ENCODE results near the gene SLC26A8. TPM values are rescaled to one million over a fixed set of nuclear protein-coding genes. Genes with fewer than 3 reads are reported as not detected.

Gene SLC26A8
- total RNA-seq, 1 experiment from 2014 or later: not detected

DNA sequence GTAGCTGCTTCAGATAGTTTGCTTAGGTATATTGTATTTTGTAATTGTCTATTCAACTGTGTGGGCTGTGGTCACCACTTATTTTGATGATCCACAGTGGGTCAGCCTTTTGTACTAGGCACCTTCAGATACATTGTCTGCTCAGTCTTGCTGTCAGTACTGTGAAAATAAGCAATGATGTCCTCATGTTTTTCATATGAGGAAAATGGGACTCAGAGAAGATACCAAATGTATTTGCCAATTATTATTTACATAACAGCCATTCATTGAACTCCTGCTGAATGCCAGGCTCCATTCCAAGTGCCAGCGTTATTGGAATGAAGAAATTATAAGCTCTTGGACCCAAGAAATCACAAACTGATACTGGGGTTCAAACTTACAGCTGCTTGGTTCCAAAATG, 31.7 kb upstream of the SLC26A8 start:
- CTCF ChIA-PET: interaction anchor here (0.7 kb wide), 1 partner anchor 16 kb away, joined by 3 read pairs; no protein-coding TSS in a partner anchor
- Histone ChIP-seq H3K36me3 (ENCODE audit: control insufficient read depth, insufficient read depth, low read length) (peaks cover 10% of the 10 kb centered on the region), H3K9me3 (ENCODE audit: control insufficient read depth, insufficient read depth, low read depth, low read length) (no peaks in the 10 kb centered on the region), H3K27me3 (ENCODE audit: control insufficient read depth, insufficient read depth, low read length) (no peaks in the 10 kb centered on the region), H3K4me3 (ENCODE audit: low read depth in 2 of 2, low read length in 2 of 2) (no peak overlapping the region), H3K4me1 (ENCODE audit: control insufficient read depth, insufficient read depth, low read length) (no peaks in the 10 kb centered on the region), H3K27ac (ENCODE audit: low read length) (no peak overlapping the region)
- POLR2A ChIA-PET: no interaction called here
- in situ Hi-C loops (cut with HindIII; ENCODE audit: low pct_unique_long_range_greater_than_20kb, low sequenced_read_pairs): no loop called here
- intact Hi-C loops (cut with micrococcal nuclease; ENCODE audit: unreplicated experiment): no loop called here
- no peak for ATAC-seq
- no peak for DNase-seq (ENCODE audit: low read depth, low spot score)
- BruUV-seq (replicated peaks): no TSS peak
- TF ChIP-seq SIN3A (IDR thresholded peaks at IDR 0.05; ENCODE audit: borderline replicate concordance, insufficient read depth, low read depth, low read length): no peak
- TF ChIP-seq, protein P1, sequence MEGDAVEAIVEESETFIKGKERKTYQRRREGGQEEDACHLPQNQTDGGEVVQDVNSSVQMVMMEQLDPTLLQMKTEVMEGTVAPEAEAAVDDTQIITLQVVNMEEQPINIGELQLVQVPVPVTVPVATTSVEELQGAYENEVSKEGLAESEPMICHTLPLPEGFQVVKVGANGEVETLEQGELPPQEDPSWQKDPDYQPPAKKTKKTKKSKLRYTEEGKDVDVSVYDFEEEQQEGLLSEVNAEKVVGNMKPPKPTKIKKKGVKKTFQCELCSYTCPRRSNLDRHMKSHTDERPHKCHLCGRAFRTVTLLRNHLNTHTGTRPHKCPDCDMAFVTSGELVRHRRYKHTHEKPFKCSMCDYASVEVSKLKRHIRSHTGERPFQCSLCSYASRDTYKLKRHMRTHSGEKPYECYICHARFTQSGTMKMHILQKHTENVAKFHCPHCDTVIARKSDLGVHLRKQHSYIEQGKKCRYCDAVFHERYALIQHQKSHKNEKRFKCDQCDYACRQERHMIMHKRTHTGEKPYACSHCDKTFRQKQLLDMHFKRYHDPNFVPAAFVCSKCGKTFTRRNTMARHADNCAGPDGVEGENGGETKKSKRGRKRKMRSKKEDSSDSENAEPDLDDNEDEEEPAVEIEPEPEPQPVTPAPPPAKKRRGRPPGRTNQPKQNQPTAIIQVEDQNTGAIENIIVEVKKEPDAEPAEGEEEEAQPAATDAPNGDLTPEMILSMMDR (IDR thresholded peaks at IDR 0.05): no peak
- TF ChIP-seq POLR2AphosphoS5 (IDR thresholded peaks at IDR 0.05; ENCODE audit: low read depth, low read length): no peak
- TF ChIP-seq, protein P2, sequence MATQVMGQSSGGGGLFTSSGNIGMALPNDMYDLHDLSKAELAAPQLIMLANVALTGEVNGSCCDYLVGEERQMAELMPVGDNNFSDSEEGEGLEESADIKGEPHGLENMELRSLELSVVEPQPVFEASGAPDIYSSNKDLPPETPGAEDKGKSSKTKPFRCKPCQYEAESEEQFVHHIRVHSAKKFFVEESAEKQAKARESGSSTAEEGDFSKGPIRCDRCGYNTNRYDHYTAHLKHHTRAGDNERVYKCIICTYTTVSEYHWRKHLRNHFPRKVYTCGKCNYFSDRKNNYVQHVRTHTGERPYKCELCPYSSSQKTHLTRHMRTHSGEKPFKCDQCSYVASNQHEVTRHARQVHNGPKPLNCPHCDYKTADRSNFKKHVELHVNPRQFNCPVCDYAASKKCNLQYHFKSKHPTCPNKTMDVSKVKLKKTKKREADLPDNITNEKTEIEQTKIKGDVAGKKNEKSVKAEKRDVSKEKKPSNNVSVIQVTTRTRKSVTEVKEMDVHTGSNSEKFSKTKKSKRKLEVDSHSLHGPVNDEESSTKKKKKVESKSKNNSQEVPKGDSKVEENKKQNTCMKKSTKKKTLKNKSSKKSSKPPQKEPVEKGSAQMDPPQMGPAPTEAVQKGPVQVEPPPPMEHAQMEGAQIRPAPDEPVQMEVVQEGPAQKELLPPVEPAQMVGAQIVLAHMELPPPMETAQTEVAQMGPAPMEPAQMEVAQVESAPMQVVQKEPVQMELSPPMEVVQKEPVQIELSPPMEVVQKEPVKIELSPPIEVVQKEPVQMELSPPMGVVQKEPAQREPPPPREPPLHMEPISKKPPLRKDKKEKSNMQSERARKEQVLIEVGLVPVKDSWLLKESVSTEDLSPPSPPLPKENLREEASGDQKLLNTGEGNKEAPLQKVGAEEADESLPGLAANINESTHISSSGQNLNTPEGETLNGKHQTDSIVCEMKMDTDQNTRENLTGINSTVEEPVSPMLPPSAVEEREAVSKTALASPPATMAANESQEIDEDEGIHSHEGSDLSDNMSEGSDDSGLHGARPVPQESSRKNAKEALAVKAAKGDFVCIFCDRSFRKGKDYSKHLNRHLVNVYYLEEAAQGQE (IDR thresholded peaks at IDR 0.05; ENCODE audit: insufficient read depth in 1 of 2, low read depth in 2 of 2, low read length in 1 of 2): no peak
- TF ChIP-seq TCF7L2 (IDR thresholded peaks at IDR 0.05; ENCODE audit: low read depth, low read length): no peak

DNA sequence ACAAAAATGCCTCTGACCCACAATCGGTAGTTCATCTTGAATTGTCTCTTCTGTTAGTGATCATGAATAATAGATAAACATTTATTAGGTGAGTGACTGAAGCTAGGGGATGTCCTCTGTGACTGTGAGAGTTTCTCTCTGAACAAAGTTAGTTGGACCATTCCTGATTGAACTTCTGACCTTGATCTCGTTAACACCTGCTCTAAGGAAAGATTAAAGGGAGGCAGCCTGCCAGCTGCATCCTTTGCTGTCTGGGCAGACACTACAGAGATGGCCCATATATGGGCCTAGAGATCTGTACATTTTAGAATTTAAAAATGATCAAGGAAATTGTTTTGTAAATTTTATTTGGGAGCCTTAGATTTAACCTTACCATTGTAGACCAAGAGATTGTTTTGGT, 30.5 kb upstream of the SLC26A8 start:
- H3K36me3 ChIP-seq (ENCODE audit: control insufficient read depth, insufficient read depth, low read length): peaks cover 6% of the 10 kb centered on the region
- POLR2A ChIA-PET: no interaction called here
- in situ Hi-C loops (cut with HindIII; ENCODE audit: low pct_unique_long_range_greater_than_20kb, low sequenced_read_pairs): no loop called here
- CTCF ChIA-PET: no interaction called here
- H3K4me1 ChIP-seq (ENCODE audit: control insufficient read depth, insufficient read depth, low read length): no peaks in the 10 kb centered on the region
- no TSS peak for BruUV-seq (replicated peaks)
- no peak for DNase-seq (ENCODE audit: low read depth, low spot score)
- no peak overlapping the region for H3K27ac ChIP-seq (ENCODE audit: low read length)
- TF ChIP-seq TCF7L2 (IDR thresholded peaks at IDR 0.05; ENCODE audit: low read depth, low read length): no peak
- no peak for TF ChIP-seq SIN3A (IDR thresholded peaks at IDR 0.05; ENCODE audit: borderline replicate concordance, insufficient read depth, low read depth, low read length)
- no peak for TF ChIP-seq POLR2AphosphoS5 (IDR thresholded peaks at IDR 0.05; ENCODE audit: low read depth, low read length)
- TF ChIP-seq, protein P1 (IDR thresholded peaks at IDR 0.05): no peak
- TF ChIP-seq, protein P2 (IDR thresholded peaks at IDR 0.05; ENCODE audit: insufficient read depth in 1 of 2, low read depth in 2 of 2, low read length in 1 of 2): no peak
- no peaks in the 10 kb centered on the region for H3K27me3 ChIP-seq (ENCODE audit: control insufficient read depth, insufficient read depth, low read length)
- H3K4me3 ChIP-seq (ENCODE audit: low read depth in 2 of 2, low read length in 2 of 2): no peak overlapping the region
- ATAC-seq: no peak
- H3K9me3 ChIP-seq (ENCODE audit: control insufficient read depth, insufficient read depth, low read depth, low read length): no peaks in the 10 kb centered on the region
- intact Hi-C loops (cut with micrococcal nuclease; ENCODE audit: unreplicated experiment): no loop called here

All from Panc1 (cell line).